NCI-H2196 (cell line): ENCODE measurements around the gene ACSS2.

ENCODE experiments used
- DNase-seq: peaks from one replicate; lab custom pipeline; 2025; ENCODE audit not compliant: unreplicated experiment; lab: John Stamatoyannopoulos, UW

The ACSS2 gene

DNA sequence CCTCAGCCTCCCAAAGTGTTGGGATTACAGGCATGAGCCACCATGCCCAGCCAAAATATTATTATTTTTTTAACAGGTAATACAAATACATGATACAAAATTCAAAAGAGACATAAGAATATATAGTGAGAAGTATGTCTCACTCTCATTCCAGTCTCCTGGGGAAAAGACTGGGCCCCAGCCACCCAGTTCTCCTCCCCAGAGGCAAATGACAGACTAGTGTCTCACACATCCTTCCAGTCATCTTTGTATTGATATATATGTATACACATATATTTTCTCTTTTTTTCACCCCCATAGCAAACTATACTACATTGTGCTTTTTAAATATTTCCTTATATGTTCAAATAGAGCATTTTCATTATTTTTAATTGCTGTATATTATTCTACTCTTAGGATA is 70.9 kb downstream of the ACSS2 start:
- DNase-seq: no peak

- DNase-seq: no peak
Observed at GRCh38 chr20:34948030-34948429, 71.6 kb downstream of the ACSS2 start.

- DNase-seq: no peak
Observed at GRCh38 chr20:34949120-34949519, 72.7 kb downstream of the ACSS2 start.

DNA sequence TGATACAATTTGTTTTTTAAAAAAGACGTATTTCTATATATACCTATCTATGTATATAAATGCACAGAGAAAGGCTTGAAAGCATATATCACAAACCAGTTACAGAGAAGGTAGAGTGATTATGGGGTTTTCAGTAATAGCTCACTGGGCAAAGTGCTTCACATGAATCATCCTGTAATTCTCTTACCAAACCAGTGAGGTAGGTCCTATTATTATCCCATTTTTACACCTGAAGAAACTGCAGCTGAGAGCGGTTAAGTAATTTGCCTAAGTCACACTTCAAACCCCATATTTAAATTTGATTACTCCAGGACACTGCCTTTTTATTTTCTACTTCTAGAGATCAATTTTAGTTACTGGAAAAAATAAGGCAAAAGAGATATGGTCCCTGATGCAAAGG is 74.8 kb downstream of the ACSS2 start:
- no peak for DNase-seq

- DNase-seq: no peak
Observed at GRCh38 chr20:34951652-34952051, 75.2 kb downstream of the ACSS2 start.

DNA sequence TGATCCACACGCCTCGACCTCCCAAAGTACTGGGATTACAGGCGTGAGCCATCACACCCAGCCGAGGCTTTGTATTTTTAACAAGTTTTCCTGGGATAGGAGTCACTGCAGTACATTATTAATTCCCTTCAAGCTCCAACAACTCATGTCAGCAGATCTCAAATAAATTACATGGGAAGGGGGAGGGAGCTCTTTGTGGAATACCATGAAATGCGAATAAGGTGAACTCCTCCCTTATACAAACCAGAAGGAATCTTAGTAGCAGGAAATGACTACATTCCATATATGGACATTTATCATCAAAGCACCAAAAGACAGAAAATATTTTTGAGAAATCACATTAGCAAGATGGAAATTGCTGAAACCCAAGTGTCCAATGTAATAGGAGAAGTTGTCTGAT is 76.3 kb downstream of the ACSS2 start:
- no peak for DNase-seq

- DNase-seq: no peak
Observed at GRCh38 chr20:34953960-34954359, 77.5 kb downstream of the ACSS2 start.

- peak; percentile 56 for DNase-seq
Observed at GRCh38 chr20:34954904-34955230, 78.5 kb downstream of the ACSS2 start.

- DNase-seq: peak; percentile 99
Observed at GRCh38 chr20:34955231-34956040, 79.0 kb downstream of the ACSS2 start, which contains the start of the genes GSS and MYH7B. Gene GSS (minus strand): TSS chr20:34955806. CDS start chr20:34951852, 3,954 bp downstream. Gene MYH7B (plus strand): TSS chr20:34955868. CDS start chr20:34978006, 22,138 bp downstream.

DNA sequence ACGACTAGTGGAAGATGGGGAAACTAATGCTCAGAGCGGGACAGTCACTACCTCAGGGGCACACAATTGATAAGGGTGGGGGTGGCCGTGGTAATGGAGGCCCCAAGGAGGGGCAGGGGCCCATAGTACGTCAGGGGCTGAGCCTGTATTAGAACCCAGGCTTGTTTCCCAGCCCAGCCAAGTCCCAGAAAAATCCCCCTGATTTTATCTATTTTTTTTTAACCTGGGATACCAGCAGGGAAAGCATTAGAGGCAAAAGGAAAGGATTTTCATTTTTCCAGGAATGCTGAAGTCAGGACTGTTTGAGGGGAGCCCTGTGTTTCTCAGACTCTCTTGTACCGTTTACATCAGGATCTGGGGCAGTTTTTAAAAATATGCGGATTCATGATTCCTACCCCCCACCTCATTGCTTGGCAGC is 79.6 kb downstream of the ACSS2 start:
- no peak for DNase-seq

- no peak for DNase-seq
Observed at GRCh38 chr20:34956751-34957472, 80.5 kb downstream of the ACSS2 start.

GRCh38 chr20:34964486-34964885 is 88.1 kb downstream of the ACSS2 start:
- DNase-seq: no peak

DNA sequence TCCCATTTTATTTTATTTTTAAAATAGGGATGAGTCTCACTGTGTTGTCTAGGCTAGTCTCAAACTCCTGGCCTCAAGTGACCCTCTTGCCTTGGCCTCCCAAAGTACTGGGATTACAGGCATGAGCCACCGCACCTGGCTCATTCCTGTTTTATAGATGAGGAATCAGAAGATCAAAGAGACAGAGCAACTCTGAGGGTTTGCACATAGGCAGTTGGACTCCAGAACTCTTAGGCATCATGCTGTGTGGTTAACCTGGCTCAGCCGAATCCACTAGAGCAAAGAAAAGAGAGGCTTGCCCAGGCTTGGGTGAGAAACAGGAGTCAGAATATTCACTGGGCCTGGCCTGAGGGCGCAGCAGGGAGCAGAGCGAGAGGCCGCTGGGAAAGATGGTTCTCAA is 88.6 kb downstream of the ACSS2 start:
- DNase-seq: no peak

DNA sequence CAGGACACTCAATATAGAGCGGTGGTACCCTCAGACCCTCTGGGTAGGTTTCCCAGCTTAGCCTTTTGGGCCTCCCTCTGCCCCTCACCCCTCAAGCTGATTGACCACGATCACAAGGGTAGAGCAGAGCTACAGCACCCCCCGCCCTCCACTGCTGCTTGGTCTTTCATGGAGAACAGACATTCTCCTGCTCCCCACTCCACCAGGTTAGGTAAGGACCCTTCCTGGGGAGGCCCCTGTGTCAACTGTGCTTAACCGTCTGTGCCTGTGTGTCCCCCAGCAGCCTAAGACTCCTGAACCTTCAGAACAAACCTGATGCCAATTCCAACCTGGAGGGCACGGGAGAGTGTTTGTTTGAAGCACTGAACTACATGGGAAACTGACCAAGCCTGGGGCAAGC is 91.0 kb downstream of the ACSS2 start:
- DNase-seq: no peak

- DNase-seq: no peak
Observed at GRCh38 chr20:34968042-34968775, 91.8 kb downstream of the ACSS2 start.

DNA sequence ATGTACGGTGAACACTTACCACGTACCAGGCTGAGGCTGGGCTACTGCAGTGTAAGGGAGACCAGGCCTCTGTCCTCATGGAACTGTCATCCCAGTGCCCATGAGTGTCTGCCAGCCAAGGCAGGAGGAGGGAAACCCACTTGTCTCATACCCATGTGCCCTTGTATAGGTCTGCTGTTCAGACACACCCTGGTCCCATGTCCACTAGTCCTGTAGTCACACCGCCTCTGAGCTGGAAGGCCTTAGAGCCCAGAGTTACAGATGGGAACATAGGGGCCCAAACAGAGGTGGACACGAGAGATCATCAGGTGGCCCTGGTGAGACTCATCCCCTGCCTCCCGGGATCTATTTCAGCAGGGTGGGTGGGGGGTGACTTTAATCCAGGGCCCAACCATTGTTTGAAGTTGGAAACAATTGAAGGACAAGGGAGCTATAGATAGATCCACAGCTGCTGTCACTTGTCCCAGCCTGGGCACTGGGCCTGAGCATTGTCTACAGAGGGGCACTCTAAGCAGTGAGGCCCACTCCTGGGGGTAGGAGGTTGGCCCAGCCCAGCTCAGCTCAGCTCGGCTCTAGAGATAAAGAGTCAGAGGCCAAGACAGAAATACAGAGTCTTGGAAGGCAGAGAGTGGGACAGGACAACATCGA is 93.9 kb downstream of the ACSS2 start:
- no peak for DNase-seq

GRCh38 chr20:34970846-34971560 is 94.6 kb downstream of the ACSS2 start:
- DNase-seq: no peak

DNA sequence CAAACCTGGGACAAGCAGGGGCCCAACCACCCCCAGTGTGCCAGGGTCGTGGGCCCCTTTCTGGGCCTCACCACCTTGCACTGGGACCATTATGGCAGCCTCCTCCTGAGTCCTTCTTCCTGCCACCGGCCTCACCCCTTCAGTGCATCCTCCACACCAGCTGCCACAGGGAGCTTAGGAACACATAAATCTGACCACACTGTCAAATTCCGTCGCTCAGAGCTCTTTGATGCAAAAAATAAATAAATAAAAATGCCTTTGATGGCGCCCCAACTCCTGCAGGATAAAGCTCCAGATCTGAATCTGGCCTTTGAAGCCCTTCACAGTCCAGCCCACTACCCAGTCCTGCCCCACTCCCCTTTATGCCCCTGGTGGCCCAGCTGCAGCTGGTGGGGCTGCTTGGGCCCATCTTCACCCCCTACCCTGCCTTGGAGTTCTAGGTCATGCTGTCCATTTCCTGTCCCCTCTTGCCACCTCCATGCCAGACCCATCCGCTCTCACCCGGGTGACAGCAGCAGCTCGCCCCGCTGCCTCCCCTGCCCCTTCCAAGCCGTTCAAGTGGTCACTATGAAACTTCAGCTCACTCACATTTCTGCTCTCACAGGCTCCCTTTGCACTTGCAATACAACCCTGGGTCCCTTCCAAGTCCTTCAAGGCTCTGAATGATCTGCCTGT is 95.3 kb downstream of the ACSS2 start:
- DNase-seq: no peak

DNA sequence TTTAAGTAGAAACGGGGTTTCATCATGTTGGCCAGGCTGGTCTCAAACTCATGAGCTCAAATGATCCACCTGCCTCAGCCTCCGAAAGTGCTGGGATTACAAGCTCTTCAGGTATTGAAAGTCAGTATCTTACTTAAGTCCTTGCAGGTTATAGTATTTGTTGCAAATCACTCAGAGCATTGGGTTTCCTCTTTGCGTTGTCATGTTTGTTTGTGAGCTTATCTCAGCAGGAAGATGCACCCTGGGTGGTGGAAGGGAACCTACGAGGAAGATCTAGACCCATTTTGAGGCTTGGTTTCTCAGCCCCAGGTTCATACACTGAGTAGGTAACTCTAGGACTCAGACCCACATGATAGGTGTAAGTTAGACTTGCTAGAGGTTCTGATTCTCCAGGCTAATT is 97.8 kb downstream of the ACSS2 start:
- no peak for DNase-seq

DNA sequence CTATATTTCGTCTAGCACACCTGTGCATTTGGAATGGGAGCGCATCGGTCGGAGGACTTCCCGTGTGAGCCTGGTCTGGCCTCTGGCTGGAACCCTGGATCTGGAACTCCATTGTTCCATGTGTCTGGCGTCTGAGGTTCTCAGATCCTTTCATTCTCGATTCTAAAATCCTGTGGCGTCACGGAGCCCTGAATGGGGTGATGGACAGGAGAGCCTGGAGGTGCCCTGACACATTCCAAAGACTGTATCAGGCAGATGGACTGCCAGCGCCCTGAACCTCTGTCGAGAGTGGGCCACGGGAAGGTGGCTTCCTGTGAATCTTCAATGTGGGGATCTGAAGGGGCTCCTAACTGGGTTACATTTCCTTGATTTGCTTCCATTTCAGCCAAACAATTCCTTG is 99.9 kb downstream of the ACSS2 start:
- no peak for DNase-seq
